22Rv1 (cell line): ENCODE data around the gene DAGLA.

Experiments used
- ZFX ChIP-seq: fragments of 450-650 bp; IDR thresholded peaks from 2 replicates; pipeline ENCODE4 v1.6.1; 2017; ENCODE audit warnings: antibody characterized with exemption, borderline replicate concordance
- TF ChIP-seq, protein P1 (sequence below): fragments of 450-650 bp; IDR thresholded peaks from 2 replicates; pipeline ENCODE4 v1.5.1; 2017; ENCODE audit warnings: mild to moderate bottlenecking

DNA sequence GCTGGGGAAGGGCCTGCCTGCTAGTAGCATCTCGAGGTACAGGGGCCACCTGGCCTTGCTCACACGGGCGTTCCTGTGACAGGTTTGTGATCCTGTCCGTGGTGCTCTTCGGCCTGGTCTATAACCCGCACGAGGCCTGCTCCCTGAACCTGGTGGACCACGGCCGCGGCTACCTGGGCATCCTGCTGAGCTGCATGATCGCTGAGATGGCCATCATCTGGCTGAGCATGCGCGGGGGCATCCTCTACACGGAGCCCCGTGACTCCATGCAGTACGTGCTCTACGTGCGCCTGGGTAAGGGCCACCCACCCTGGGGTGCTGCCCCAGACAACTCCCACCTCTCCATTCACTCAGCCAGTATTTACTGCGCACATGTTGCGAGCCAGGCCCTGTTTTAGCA, 40.4 kb downstream of the DAGLA start:
- TF ChIP-seq, protein P1, sequence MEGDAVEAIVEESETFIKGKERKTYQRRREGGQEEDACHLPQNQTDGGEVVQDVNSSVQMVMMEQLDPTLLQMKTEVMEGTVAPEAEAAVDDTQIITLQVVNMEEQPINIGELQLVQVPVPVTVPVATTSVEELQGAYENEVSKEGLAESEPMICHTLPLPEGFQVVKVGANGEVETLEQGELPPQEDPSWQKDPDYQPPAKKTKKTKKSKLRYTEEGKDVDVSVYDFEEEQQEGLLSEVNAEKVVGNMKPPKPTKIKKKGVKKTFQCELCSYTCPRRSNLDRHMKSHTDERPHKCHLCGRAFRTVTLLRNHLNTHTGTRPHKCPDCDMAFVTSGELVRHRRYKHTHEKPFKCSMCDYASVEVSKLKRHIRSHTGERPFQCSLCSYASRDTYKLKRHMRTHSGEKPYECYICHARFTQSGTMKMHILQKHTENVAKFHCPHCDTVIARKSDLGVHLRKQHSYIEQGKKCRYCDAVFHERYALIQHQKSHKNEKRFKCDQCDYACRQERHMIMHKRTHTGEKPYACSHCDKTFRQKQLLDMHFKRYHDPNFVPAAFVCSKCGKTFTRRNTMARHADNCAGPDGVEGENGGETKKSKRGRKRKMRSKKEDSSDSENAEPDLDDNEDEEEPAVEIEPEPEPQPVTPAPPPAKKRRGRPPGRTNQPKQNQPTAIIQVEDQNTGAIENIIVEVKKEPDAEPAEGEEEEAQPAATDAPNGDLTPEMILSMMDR = no peak
- no peak for TF ChIP-seq ZFX
